IMR-90 (cell line): Measurements from ENCODE around the gene ZNF521. TPM values are rescaled to one million over a fixed set of nuclear protein-coding genes. Genes with fewer than 3 reads are reported as not detected.

ENCODE experiments used
- ATAC-seq: fragments of 200-7000 bp; cut with Tn5 transposase; 2 replicates; pipeline ENCODE4 v1.9.1; 2020; ENCODE audit warnings: low read depth, mild to moderate bottlenecking, moderate library complexity
- BruUV-seq: library from RNA; stranded (reverse); fragments of 400-500 nt; replicated peaks from 2 replicates; lab custom pipeline; 2021; lab: Mats Ljungman, UMichigan
- CTCF ChIA-PET: fragments of 300-600 bp; formaldehyde crosslinking; extraction: SDS; loops from one replicate; lab custom pipeline; 2021; ENCODE audit warnings: antibody characterized with exemption; lab: Yijun Ruan, JAX
- POLR2A ChIA-PET: fragments of 300-600 bp; sonication (Branson Sonifier 250); formaldehyde crosslinking; loops from one replicate; lab custom pipeline; 2022; ENCODE audit warnings: antibody characterized with exemption; ENCODE audit not compliant: unreplicated experiment; lab: Charles Lee
- DNase-seq: peaks from one replicate; pipeline ENCODE4 v3.0.0; 2013
- H2AFZ ChIP-seq: replicated peaks from 2 replicates; pipeline ENCODE3; 2013; ENCODE audit warnings: low read length, mild to moderate bottlenecking; ENCODE audit not compliant: poor library complexity
- H2AK5ac ChIP-seq: 2 replicates; pipeline ENCODE4 v1.6.1; 2013; ENCODE audit warnings: low read depth, low read length, inconsistent platforms
- H2AK9ac ChIP-seq: replicated peaks from 2 replicates; pipeline ENCODE3; 2013; ENCODE audit warnings: mild to moderate bottlenecking, low read depth, low read length, moderate library complexity; ENCODE audit not compliant: poor library complexity
- H2BK120ac ChIP-seq: 2 replicates; pipeline ENCODE4 v1.6.1; 2013; ENCODE audit warnings: low read depth, low read length, inconsistent platforms
- H2BK15ac ChIP-seq: 3 replicates; pipeline ENCODE4 v1.6.1; 2013; ENCODE audit warnings: low read depth, low read length, inconsistent platforms
- H2BK20ac ChIP-seq: 2 replicates; pipeline ENCODE4 v1.6.1; 2013; ENCODE audit warnings: low read depth, mild to moderate bottlenecking, inconsistent platforms, low read length, moderate library complexity
- H2BK5ac ChIP-seq: 2 replicates; pipeline ENCODE4 v1.6.1; 2013; ENCODE audit warnings: mild to moderate bottlenecking, low read depth, low read length, inconsistent platforms; ENCODE audit not compliant: poor library complexity, severe bottlenecking
- H3K14ac ChIP-seq: replicated peaks from 2 replicates; pipeline ENCODE4 v1.6.1; 2013; ENCODE audit warnings: low read depth, low read length, inconsistent platforms
- H3K18ac ChIP-seq: 2 replicates; pipeline ENCODE4 v1.6.1; 2013; ENCODE audit warnings: low read depth, low read length, control low read depth
- H3K23ac ChIP-seq: 2 replicates; pipeline ENCODE4 v1.6.1; 2013; ENCODE audit warnings: low read depth, low read length, inconsistent platforms
- H3K27ac ChIP-seq: 2 replicates; pipeline ENCODE4 v1.5.1; 2013; ENCODE audit warnings: mild to moderate bottlenecking, control low read depth, low read length; ENCODE audit not compliant: insufficient read depth
- H3K27me3 ChIP-seq: 2 replicates; pipeline ENCODE4 v1.6.1; 2013; ENCODE audit warnings: low read length; ENCODE audit not compliant: control insufficient read depth, insufficient read depth
- H3K36me3 ChIP-seq: 2 replicates; pipeline ENCODE4 v1.6.1; 2013; ENCODE audit warnings: low read length, mixed read lengths; ENCODE audit not compliant: control insufficient read depth, insufficient read depth
- H3K4ac ChIP-seq: 2 replicates; pipeline ENCODE4 v1.6.1; 2013; ENCODE audit warnings: low read depth, low read length, inconsistent platforms
- H3K4me1 ChIP-seq: 2 replicates; pipeline ENCODE4 v1.6.1; 2013; ENCODE audit warnings: low read length, mixed read lengths; ENCODE audit not compliant: control insufficient read depth, insufficient read depth
- H3K4me2 ChIP-seq: 2 replicates; pipeline ENCODE4 v1.6.1; 2013; ENCODE audit warnings: low read depth, mild to moderate bottlenecking, control low read depth, low read length, moderate library complexity
- H3K4me3 ChIP-seq: 2 replicates; pipeline ENCODE4 v1.5.1; 2013; ENCODE audit warnings: low read depth, mild to moderate bottlenecking, control low read depth, low read length, moderate library complexity; ENCODE audit not compliant: insufficient read depth
- H3K56ac ChIP-seq: 2 replicates; pipeline ENCODE4 v1.6.1; 2013; ENCODE audit warnings: low read length, inconsistent platforms; ENCODE audit not compliant: insufficient read depth; ENCODE audit errors: extremely low read depth
- H3K79me1 ChIP-seq, 2 experiments: 2 replicates each; pipeline ENCODE4 v1.6.1; 2013; ENCODE audit warnings: low read length in 2 of 2, inconsistent platforms in 1 of 2, low read depth in 1 of 2
- H3K9ac ChIP-seq: 2 replicates; pipeline ENCODE4 v1.6.1; 2013; ENCODE audit warnings: low read depth, low read length, control low read depth
- H3K9me1 ChIP-seq: 2 replicates; pipeline ENCODE4 v1.6.1; 2013; ENCODE audit warnings: low read length, inconsistent platforms; ENCODE audit not compliant: insufficient read depth
- H3K9me3 ChIP-seq: 2 replicates; pipeline ENCODE4 v1.6.1; 2013; ENCODE audit warnings: low read length; ENCODE audit not compliant: control insufficient read depth, insufficient read depth
- H4K20me1 ChIP-seq: 2 replicates; pipeline ENCODE4 v1.6.1; 2013; ENCODE audit warnings: low read length, inconsistent platforms; ENCODE audit not compliant: insufficient read depth
- H4K5ac ChIP-seq: 2 replicates; pipeline ENCODE4 v1.6.1; 2013; ENCODE audit warnings: mild to moderate bottlenecking, low read depth, low read length, control low read depth
- H4K8ac ChIP-seq, 2 experiments: 2 replicates each; pipeline ENCODE4 v1.6.1; 2013; ENCODE audit warnings: low read depth in 2 of 2, low read length in 2 of 2, control low read depth in 1 of 2, inconsistent platforms in 1 of 2
- H4K91ac ChIP-seq: 2 replicates; pipeline ENCODE4 v1.6.1; 2013; ENCODE audit warnings: low read depth, low read length, inconsistent platforms; ENCODE audit not compliant: insufficient read depth
- CEBPB ChIP-seq: IDR thresholded peaks from 2 replicates; pipeline ENCODE4 v1.6.1; 2012; ENCODE audit warnings: low read depth, low read length, improper control_type of control experiment
- CTCF ChIP-seq: conservative IDR thresholded peaks from 2 replicates; pipeline ENCODE4 v1.5.1; 2012; ENCODE audit warnings: mild to moderate bottlenecking, low read depth, low read length, improper control_type of control experiment
- RAD21 ChIP-seq: IDR thresholded peaks from 2 replicates; pipeline ENCODE4 v1.6.1; 2012; ENCODE audit warnings: low read length, improper control_type of control experiment
- SMC3 ChIP-seq: fragments of 150-350 bp; IDR thresholded peaks from 2 replicates; pipeline ENCODE4 v1.6.1; 2016; ENCODE audit warnings: low read depth, mild to moderate bottlenecking, antibody characterized with exemption, low read length, moderate library complexity
- WGBS, 2 experiments: methylation state at CpG; one replicate each; pipeline versions ENCODE4 v1.1.5 to v1.1.7; 2013; ENCODE audit warnings: missing lambda C conversion rate in 2 of 2; ENCODE audit not compliant: insufficient read length in 1 of 2; ENCODE audit errors: extremely low coverage in 2 of 2; 5-methylcytosine and 5-hydroxymethylcytosine counted together
- dilution Hi-C: fragments of 300-500 bp; cut with HindIII; formaldehyde crosslinking; loops from one replicate; pipeline ENCODE4 v1.14.3; 2018; ENCODE audit warnings: low sequenced_read_pairs; ENCODE audit not compliant: unreplicated experiment
- in situ Hi-C: fragments of 300-500 bp; cut with MboI; formaldehyde crosslinking; loops from 3 replicates; pipeline ENCODE4 v1.14.3; 2019; ENCODE audit warnings: low sequenced_read_pairs, inconsistent platforms, mixed read lengths
- intact Hi-C: fragments of 100-400 bp; cut with micrococcal nuclease; formaldehyde crosslinking; loops from 2 replicates; pipeline ENCODE4 v1.10.0; 2022
- polyA plus RNA-seq, 3 experiments: library from polyadenylated mRNA; depleted of rRNA; stranded (reverse); fragments of >200 nt; gene quantifications; 2 replicates each; pipeline ENCODE4 v1.2.3, GENCODE V29; 2012; ENCODE audit warnings: low replicate concordance in 1 of 3
- total RNA-seq: library from RNA; depleted of rRNA; stranded (reverse); fragments of >200 nt; gene quantifications from 2 replicates; pipeline ENCODE4 v1.2.3, GENCODE V29; 2012

ZNF521 gene
- total and polyA plus RNA-seq, 2 of the 4 experiments (the other 2 are of a cell fraction), result 21.5 to 59.3 TPM

DNA sequence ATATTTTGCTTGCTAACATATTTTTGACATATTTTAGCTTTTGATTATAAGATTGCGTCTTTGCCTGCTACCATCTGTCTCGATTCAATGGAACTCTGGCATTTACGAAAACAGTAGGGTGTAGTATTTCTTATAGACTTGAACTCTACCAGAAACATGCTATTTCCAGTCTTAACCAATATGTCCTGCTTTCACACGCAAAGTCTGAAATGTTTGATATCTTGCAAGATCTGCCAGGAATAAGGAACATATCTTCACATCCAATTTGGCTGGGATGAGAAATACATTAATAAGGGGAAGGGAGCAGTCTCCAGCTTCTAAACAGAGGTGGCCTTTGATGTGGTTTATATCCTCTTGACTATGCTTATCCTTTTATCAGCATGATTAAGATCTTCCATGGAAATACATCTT, 299.4 kb downstream of the ZNF521 start:
- no peak overlapping the region for H2BK5ac ChIP-seq
- H3K14ac ChIP-seq, result no peak overlapping the region
- TF ChIP-seq CTCF (no peak), CEBPB (no peak), SMC3 (no peak), RAD21 (no peak)
- no peak overlapping the region for H3K18ac ChIP-seq
- H4K20me1 ChIP-seq, result no peaks in the 10 kb centered on the region
- no peak overlapping the region for H2BK15ac ChIP-seq
- BruUV-seq, result no TSS peak
- intact Hi-C loops, result no loop called here
- H3K9me3 ChIP-seq, result no peaks in the 10 kb centered on the region
- no peaks in the 10 kb centered on the region for H3K27me3 ChIP-seq
- ATAC-seq (no peak), DNase-seq (no peak)
- H2AFZ ChIP-seq, result no peak overlapping the region
- no peak overlapping the region for H3K4me2 ChIP-seq
- POLR2A ChIA-PET, result no interaction called here
- H3K27ac ChIP-seq, result no peak overlapping the region
- CTCF ChIA-PET, result no interaction called here
- no peak overlapping the region for H3K23ac ChIP-seq
- no peak overlapping the region for H3K9ac ChIP-seq
- no peak overlapping the region for H2AK9ac ChIP-seq
- peaks cover 2% of the 10 kb centered on the region; the same call in 1 of the 2 replicates for H3K4me1 ChIP-seq
- H2BK120ac ChIP-seq, result no peak overlapping the region
- H3K79me1 ChIP-seq, result no peaks in the 10 kb centered on the region
- H3K4me3 ChIP-seq, result no peak overlapping the region
- H3K36me3 ChIP-seq, result no peaks in the 10 kb centered on the region
- no peak overlapping the region for H2BK20ac ChIP-seq
- H3K56ac ChIP-seq, result no peak overlapping the region
- dilution Hi-C loops, result no loop called here
- 0 out of 2 replicates have a peak, but pooled peaks cover 4% of the 10 kb centered on the region for H3K9me1 ChIP-seq
- H3K4ac ChIP-seq, result no peak overlapping the region
- no peak overlapping the region for H4K5ac ChIP-seq
- no peak overlapping the region for H4K8ac ChIP-seq
- no peak overlapping the region for H2AK5ac ChIP-seq
- in situ Hi-C loops, result no loop called here
- no peak overlapping the region for H4K91ac ChIP-seq
- WGBS, 2 experiments, result no CpG with 5 or more reads among the region's 4 CpGs
